GM19372 (cell line): ENCODE measurements around the gene ACBD3.
"Not testable (repeated sequence)": the region's sequence is repeated elsewhere in the genome, so short reads cannot be mapped to it uniquely, and the experiment has no call there.

Experiments
- ATAC-seq: cut with Tn5 transposase; IDR thresholded peaks from one replicate; pipeline ENCODE4 v1.9.1; 2021; ENCODE audit warnings: mild to moderate bottlenecking, low read depth, moderate library complexity; ENCODE audit not compliant: unreplicated experiment

Gene ACBD3

DNA sequence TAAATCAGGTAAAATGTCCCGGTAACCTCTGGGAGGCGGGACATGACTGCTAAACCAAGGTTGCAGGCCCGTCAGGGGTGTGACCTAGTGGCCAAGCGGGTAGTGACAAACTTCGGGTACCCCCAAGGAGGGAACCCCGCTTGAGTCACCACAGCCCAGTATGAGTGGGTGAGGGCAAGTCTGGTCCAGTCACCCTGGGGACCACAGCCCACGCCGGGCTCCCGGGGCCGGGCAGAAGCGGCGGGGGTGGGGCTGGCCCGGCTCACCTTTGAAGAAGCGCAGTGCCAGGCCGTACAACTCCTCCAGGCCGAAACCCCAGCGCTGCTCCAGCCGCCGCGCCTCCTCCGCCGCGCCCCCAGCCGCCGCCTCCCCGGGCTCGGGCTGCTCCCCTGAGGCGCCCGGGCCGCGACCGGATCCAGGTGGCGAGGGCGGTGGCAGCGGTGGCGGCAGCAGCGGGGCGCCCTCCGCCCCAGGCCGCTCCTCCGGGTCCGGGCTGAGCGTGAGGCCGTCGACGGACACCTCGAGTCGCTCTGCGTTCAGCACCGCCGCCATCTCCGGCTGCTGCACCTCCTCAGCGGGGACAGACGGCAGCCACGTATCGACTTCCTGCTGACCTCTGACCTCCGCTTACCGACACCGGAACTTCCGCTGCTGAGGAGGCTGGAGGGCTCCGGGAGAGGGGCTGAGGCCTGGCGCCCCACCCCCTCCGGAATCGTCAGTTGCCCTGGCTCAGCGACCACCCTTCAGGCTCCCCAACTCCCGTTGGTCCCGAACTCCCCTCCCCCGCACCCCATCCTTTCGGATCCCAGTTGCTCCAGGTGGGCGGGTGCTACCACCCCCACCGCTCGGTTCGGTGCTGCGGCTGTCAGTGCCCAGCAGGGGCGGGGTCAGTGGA, at the start of gene ACBD3:
Gene ACBD3, minus strand, starts transcription at position 618 of the 895 bp plus-strand sequence. Its CDS starts 66 bp downstream, at position 552.
- peak; percentile 87 for ATAC-seq

DNA sequence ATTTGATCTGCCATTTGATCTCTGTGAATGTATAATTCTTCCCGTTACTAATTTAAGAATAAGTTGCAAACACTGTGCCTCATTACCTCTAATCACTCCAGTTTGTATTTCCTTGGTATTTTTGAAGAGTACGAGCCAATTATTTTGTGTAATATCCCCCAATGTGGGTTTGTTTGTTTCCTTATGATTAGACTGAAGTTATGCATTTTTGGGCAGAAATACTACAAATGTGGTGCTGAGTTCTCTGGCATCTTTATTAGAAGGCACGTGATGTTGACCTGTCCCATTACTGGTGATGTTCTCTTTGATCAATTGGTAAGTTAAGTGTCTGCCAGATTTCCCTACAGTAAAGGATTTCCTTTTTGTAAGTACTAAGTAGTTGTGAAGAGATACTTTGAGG, 47.3 kb upstream of the ACBD3 start:
- no peak for ATAC-seq

DNA sequence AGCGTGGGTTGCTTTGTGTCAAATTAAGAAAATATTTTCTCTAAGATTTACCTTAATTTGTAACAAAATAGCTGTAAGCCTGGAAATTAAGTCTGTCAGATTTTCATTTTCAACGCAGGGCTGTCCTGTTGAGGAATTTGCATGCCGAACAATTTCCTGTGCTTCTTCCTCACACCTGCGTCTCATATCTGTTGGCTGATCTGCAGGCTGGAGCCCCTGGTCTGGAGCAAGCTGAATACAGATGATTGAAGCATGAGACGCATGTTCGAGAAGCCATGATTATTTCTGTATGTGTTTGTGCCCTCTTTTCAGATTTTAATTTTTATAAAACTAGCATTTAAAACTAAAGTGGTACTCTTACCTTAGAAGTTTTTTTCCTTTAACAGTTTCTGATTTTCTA, 46.8 kb upstream of the ACBD3 start:
- no peak for ATAC-seq

DNA sequence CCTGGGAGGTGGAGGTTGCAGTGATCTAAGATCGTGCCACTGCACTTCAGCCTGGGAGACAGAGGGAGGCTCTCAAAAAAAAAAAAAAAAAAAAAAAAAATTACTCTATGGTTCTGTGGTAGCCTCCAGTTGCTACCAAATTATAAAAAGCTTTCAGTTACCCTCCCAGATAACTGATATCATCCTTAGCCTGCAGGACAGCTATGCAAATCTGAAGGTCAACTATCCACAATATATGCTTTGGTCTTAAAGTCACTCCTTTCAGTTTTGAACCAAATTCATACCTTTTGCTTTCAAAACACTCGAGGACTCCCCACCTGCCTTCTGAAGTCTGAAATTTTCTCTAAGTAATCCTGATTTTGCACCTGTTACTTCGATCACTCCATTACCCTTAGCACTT, 40.1 kb upstream of the ACBD3 start:
- ATAC-seq = no peak

DNA sequence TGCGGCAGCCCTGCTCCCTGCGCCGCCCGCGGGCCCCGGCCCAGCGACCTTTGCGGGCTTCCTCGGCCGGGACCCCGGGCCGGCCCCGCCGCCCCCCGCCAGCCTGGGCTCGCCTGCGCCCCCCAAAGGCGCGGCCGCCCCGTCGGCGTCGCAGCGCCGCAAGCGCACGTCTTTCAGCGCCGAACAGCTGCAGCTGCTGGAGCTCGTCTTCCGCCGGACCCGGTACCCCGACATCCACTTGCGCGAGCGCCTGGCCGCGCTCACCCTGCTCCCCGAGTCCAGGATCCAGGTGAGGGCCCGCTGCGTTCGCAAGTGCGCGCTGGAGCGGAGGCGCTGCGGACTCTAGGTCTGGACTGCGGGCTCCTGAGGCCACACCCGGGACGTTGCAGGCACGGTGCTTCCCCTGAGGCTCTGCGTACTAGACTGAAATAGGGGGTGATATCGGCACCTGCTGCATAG, 37.3 kb upstream of the ACBD3 start:
- peak; percentile 55 for ATAC-seq

DNA sequence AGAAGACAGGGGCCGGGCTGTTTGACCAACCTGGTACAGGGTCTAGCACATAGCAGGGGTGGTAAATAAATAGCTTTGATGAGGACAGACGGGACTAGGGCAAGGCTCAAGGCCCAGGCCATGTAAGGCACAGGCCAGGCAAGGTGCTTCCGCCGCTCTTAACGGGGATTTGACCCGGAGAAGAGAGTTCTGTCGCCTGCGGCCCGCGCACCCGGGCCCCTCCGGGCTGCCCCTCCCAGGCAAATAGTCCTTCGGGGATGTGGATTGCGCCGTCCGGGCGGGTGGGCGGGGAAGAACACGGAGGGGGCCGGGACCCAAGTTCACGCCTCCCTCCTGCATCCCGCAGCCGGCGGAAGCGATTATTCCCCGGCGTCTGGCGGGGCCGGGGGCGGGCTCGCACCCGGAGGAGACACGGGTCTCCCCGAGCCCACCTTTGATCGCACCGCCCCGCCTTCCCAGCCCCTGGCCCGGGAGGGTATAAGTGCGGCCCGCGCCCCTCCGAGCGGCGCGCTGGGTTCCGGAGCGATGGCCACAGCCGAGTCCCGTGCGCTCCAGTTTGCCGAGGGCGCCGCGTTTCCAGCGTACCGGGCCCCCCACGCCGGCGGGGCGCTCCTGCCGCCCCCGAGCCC, 36.7 kb upstream of the ACBD3 start, which contains the start of gene MIXL1:
Gene MIXL1, plus strand, starts transcription at position 508 of the 629 bp plus-strand sequence. Its CDS starts 18 bp downstream, at position 526.
- ATAC-seq = peak; percentile 40

DNA sequence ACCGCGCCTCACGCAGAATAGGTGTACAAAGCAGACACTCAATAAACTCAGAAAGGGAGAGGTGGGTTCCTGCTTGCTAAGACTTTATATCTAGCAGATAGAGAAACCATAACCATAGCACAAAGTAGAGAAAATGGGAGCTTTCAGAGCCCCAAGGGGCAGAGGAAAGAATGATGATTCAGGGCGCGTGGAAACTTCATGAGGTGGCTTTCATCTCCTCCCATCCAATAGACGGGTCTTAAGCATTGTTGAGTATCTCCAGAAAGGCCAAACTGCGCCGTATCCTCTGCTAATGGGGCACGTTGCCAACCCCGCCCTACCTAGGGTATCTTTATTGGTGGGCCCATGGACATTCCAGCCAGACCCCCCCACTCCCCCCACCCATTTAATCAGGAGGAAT, 36.1 kb upstream of the ACBD3 start:
- ATAC-seq = no peak

DNA sequence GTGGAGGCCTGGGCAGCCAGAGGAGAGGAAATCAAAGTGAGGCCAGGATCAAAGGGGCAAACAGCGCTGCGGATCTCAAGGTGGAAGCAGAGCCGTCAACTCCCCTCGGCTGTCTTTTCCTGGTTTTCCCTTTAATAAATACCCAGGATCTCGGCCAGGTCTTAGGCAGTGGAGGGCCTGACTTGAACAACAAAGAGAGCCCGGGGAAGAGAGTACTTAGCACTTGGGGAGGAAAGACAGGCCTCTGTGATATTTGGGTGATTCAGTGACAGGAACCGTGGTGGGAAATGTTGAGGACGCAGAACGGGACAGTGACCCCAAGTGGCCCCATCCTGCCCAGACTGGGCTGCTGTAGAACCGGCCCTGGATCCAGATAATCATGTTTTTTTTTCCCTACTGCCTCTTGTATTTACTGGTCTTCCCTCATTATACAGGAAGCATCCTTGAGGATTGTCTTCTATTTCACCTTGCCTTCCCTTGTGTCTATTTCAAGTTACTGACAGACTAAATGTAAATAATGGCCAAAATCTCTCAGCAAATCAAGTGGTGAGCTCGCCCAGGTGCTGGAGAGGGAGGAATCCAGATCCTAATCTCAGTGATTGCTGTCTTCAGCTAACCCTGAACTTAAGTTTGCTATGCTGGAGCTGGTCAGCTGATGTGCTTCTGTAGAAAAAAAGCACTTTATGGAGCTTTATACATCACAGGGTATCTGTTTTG, 34.1 kb upstream of the ACBD3 start:
- ATAC-seq = no peak

DNA sequence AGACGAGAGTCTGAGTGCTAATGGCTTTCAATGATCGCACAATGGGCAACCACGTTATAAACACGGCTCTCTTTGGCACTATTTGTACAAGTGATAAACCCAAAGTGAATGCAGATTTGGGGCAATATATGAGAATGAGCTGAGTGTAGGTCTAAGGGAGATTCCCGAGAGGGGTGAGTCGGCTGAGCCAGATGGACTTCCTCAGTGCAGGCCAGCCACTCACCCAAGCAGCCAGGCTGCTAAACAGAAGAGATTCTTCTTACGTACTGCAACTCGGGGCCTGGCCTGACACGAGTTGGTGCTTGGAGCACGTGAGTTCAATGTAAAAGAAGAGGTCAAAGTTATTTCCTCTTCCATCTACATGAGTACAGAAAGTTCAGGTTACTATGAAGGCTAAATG, 30.7 kb upstream of the ACBD3 start:
- no peak for ATAC-seq

DNA sequence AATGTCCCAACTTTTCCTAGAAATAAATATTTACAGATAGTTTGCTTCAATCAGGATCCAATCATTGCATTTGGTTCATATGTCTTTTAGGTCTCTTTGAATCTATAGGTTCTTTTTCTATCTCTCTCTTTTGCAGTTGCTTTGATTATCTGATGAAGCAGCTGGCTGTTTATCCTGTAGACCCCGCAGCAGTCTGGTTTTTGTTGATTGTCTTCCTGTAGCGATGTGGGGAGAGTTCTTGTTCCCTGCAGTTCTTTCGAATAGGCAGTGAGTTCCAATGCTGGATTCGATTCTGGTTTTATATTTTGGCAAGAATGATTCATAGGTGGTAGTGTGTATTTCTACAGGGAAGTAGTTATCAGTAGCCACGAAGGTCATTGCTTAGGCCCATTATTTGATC, 29.5 kb upstream of the ACBD3 start:
- no peak for ATAC-seq

DNA sequence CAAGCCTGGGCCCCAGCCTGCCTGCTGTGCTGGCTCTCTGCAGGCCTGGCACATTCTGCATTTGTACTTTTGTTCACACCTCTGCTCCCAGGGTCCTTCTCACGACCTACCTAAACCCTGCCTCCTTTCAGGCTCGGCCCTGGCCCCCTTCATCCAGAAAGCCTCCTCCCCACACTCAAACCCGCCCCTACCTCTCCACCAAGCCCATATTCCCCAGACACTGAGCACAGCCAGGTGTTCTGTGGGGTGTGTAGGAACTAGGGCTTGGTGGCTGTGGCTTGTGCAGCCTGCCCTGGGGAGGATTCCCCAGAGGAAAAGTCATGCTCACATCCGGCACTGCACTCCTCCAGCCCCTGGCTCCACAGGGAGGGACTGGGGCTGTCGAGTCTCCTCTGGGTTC, 28.7 kb upstream of the ACBD3 start:
- no peak for ATAC-seq

DNA sequence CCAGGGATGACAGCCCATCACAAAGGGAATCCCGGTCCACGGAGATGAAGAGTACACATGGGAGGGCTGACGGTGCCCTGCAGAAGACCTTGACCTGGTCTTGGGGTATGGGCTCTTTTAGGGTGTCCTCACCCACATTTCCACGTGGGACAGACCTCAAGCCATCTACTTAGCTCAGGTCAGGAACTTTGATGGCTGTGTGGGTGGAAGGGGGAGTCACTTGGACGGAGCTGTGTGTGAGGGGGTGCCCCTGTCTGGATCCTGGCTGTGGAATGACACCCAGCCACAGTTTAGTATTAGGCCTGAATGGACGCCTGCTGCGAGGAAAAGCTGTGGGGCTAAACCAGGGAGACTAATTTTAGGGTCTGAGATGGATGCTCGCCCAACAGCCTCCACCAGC, 26.0 kb upstream of the ACBD3 start:
- no peak for ATAC-seq

DNA sequence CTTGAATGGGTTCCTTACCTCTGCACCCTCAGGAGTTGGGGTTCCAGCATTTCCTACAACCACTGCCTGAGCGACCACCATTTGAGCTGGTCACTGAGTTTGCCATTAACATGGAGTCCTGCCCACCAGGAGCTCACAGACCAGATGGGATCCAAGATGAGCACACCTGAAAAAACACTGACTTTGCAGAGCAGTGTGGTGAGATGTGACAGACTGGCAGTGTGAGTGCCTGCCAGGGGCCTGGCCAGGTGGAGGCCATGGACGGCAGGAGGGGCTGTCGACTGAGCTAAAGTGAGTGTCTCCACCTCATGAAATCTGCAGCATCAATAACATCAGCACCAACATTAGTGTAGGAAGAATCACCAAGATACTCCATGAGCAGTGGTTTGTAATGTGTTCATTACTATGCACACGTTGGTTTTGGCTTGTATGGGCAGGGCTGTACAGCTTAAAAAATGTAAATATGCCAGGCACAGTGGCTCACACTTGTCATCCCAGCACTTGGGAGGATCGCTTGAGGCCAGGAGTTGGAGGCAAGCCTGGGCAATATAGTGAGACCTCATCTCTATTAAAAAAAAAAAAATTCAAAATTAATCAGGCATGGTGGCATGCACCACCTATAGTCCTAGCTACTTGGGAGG, 24.8 kb upstream of the ACBD3 start:
- no peak for ATAC-seq

DNA sequence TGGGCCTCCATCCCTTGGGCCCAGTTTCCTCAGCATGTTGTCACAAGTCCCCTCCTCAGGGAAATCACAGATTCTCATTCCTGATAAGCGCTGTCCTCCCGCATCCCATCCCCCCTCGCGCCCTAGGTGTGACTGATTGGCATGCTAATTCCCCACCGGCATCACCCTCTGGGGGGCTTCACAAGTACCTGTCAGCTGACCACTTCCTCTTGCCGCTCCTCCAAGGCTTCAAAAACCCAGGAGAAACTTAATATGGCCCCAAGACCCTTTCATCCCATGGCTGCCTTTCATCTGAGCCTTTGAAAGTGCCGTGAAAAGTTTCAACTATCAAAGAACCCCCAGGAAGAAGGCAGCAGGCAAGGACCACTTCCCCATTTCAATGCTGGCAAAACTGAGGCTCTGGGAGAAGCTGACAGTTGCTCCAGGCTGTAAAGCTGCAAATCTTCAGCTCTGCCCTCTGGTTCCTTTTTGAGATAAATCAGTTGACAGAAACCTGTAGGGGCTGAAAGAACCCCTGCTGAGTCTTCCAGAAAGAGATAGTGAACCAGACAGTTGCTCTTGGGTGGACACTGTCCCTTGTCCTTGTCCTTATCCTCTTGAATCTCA, 24.1 kb upstream of the ACBD3 start:
- ATAC-seq = no peak

DNA sequence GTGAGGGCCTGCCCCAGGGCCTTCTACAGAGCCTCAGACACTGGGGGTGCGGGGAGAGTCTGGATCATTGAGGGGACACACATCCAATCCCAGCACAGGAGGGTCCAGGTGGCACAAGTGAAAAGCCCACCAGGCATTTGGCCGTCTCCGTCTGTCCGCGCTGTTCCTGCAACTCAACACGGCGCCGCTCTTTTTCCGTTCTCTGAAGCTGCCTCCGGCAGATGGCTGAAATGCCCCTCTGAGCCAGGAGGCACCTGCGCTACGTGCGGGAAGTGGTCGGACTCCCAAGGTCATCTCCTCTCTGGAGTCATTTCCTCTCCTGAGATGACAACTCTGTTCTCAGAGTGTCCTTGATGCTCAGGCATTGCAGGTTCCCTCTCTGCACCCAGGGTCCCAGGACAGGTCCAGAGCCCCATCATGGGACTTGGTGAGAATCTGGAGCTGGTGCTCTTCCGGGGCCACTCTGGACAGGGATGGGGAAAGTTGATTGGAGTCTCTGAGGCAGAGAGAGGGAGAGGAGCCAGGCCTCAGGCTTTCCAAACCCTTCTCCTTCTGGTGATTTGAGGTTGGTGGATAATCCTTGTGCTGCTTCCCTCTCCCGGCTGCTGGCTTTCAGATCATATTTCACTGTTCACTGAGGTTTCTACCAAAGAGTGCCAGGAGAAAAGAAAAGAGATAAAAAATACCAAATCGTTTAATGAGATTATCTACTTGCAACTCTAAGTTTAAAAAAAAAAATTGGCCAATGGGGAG, 22.9 kb upstream of the ACBD3 start:
- ATAC-seq = no peak

DNA sequence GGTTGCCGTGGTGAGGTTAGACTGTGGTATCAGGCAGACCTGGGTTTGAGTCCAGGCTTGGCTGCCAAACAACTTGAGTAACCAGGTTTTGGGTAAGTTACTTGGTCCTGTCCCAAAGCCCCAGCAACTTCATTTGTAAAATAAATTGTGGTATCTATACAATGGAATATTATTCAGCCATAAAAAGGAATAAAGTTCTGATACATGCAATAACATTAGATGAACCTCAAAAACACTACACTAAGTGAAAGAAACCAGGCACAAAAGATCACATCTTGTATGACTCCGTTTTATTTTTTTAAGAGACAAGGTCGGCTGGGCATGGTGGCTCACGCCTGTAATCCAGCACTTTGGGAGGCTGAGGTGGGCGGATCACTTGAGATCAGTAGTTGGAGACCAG, 20.5 kb upstream of the ACBD3 start:
- no peak for ATAC-seq

DNA sequence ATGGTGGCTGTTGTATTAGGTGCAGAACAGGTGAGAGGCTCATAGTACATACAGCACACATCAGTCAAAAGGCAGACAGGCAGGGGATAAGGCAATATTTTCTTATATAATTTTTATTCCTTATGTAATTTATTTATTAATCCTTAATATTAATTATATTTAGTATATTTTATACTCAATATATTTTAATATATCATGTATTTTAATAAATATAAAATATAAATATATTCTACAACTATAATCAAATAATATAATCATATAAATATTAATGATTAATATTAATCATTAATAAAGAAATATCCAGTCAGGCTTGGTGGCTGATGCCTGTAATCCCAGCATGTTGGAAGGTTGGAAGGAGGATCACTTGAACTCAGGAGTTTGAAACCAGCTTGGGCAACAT, 17.7 kb upstream of the ACBD3 start:
- no peak for ATAC-seq

DNA sequence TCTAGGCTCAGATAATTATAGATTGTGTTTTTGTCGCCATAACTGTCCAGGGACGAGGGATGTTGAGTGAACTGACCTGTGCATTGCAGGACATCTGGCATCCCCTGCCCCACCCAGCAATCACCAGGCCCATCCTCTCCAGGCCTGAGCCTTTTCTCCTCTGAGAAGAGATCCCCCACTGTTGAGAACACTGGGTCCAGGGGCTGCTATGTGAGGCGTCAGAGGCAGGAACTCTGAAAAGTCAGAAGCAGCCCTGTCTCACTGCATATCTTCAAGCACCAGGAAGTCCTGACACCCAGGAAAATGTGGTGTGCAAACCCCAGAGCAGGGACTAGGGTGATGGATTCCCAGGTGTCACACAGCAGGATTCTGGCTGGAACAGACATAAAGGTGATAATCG, 17.1 kb upstream of the ACBD3 start:
- ATAC-seq = no peak

DNA sequence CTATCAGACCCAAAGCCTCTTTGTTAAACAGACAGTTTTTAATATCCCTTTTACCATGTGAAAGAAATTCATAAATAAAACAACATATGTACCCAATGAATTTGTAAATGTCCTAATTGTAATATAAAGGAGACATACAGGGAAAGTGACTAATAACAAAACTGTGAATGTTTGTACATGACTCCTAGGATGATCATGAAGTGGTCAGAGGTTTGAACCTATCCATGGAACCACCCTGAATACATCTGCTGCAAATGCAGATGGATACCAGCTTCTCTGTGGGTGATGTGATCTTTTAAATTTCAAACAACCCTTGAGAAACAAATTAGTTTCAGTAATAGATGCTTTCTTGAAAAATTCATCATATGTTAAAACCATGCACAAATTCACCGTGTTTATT, 16.7 kb upstream of the ACBD3 start:
- ATAC-seq = no peak

DNA sequence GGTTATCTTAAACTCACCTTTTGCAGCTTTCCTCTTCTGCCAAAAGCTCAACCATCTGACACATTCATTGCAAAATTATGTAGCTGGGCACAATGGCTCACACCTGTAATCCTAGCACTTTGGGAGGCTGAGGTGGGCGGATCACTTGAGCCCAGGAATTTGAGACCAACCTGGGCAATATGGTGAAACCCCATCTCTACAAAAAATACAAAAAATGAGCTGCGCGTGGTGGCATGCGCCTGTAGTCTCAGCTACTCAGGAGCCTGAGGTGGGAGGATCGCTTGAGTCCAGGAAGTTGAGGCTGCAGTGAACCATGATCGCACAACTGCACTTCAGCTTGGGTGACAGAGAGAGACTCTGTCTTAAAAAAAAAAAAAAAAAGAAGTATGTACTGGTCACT, 16.1 kb upstream of the ACBD3 start:
- ATAC-seq = not testable (repeated sequence)
